HG03575 (cell line): ENCODE results near the gene SFRP2.

Source experiments
- ATAC-seq: cut with Tn5 transposase; IDR thresholded peaks from one replicate; pipeline ENCODE4 v1.9.1; 2021; ENCODE audit not compliant: unreplicated experiment, insufficient number of reproducible peaks, low FRiP score; ENCODE audit errors: extremely low read depth

Gene SFRP2

GRCh38 chr4:153788413-153789276 is at the start of gene SFRP2:
SFRP2 (minus strand) TSS chr4:153789083; CDS start chr4:153788835, 248 bp downstream.
- ATAC-seq: no peak

DNA sequence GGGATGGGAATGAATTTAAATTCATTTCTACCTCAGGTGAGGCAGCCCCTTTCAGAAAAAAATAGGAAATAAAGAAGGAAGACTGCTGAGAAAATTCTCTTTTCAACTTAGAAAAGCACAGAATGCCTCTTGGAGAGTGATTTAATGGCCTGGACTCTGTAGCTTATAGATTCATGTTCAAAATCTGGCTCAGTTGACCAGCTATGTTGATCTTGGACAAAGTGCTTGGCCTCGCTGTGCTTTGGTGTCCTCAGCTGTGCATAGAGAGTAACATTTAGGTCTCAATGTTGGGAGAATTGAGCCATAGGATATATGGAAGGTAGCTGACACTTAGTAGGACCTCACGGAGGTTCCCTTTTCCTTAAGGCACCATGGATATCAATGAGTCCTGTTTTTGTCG is 49.7 kb upstream of the SFRP2 start:
- no peak for ATAC-seq

- no peak for ATAC-seq
Measured at GRCh38 chr4:153834901-153835300, 46.0 kb upstream of the SFRP2 start.

DNA sequence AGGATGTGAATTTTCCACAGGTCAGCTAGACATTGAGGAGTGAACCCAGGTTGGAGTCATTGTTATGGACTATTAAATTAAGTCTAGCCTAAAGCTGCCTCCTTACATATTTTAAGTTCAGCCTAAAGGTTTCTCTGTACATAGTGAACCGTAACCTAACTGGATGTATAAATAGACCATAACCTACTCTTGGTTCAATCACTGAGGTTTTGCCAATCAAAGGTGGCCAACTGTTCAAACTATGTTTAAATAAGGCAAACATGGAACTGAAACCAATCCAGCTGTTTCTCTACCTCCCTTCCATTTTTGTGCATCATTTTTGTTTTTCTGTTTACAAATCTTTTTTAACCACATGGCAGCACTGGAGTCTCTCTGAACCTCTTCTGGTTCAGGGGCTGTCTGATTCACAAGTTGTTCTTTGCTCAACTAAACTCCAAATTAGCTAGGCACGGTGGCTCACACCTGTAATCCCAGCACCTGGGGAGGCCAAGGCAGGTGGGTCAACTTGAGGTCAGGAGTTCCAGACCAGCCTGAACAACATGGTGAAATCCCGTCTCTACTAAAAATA is 43.9 kb upstream of the SFRP2 start:
- no peak for ATAC-seq

DNA sequence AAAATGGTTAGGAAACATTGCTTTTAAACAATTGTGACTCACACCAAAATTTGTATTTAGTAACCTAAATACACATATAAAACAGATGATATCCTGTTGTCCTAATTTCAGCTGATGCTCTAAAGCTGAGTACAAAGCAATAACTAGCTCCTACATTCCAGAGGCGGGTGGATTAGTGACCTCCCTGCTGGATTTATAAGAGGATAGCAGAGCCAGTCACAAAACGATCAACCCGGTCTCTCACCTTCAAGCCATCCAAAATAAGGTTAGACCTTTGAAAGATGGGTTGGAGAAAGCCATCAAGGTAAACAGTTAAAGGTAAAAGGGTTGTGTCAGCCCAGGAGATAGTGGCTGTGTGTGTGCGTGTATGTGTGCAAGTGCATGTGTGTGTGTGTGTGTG is 43.2 kb upstream of the SFRP2 start:
- no peak for ATAC-seq

GRCh38 chr4:153831245-153831644 is 42.4 kb upstream of the SFRP2 start:
- no peak for ATAC-seq

GRCh38 chr4:153825691-153826090 is 36.8 kb upstream of the SFRP2 start:
- no peak for ATAC-seq

- no peak for ATAC-seq
Measured at GRCh38 chr4:153825126-153825525, 36.2 kb upstream of the SFRP2 start.

DNA sequence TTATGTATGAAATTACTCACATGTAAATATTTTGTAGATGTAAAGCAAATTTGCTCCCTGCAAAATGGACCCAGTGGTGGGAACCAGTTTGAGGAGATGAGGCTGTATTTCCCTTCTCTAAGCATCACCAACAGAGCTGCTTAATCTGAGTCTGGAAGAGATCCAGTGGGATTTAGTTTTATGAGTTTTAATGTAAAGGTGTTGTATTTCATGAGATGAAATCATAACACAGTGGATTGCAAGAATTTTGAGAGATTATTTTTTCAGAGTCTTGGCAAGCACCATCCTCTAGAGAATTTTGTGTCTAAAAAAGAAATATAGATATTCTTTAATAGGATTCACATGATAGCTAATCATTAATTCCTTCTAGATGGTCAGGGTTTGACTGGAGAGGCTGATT is 35.6 kb upstream of the SFRP2 start:
- no peak for ATAC-seq

- no peak for ATAC-seq
Measured at GRCh38 chr4:153823483-153823882, 34.6 kb upstream of the SFRP2 start.

DNA sequence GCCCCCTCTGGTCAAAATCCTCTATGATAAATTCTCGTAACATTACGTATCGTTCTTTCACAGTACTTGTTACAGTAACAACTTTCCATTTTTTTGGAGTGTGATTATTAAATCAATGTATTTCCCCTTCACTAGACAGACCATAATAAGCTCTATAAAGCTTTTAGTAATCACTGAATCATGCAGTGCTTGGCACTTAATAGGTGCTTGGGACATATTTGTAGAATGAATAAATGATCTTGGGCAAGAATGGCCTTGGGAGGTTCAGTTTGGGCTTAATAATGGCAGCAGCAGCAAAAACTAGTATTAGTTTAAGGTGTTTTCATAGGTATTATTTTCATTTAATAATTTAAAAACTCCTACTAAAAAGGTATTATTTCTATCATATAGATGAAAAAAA is 33.4 kb upstream of the SFRP2 start:
- no peak for ATAC-seq

- no peak for ATAC-seq
Measured at GRCh38 chr4:153817466-153817865, 28.6 kb upstream of the SFRP2 start.

- no peak for ATAC-seq
Measured at GRCh38 chr4:153816542-153816941, 27.7 kb upstream of the SFRP2 start.

DNA sequence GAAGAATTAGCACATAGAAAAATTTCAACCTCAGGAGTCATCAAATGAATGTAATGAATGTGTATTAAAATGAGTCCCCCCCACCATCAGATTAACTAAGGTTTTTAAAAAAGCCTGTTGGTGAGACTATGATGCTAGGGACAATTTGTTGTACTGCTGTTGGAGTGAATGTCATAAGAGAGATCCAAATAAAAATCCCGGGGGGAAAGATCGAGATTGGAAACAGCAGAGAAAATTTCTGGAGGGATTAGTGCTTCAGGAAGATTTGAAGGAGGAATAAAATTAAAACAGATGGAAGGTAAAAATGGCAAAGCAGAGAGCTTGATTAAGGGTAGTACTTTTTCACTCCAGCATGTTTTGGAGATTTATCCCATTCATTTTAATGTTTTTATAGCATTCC is 25.9 kb upstream of the SFRP2 start:
- no peak for ATAC-seq

DNA sequence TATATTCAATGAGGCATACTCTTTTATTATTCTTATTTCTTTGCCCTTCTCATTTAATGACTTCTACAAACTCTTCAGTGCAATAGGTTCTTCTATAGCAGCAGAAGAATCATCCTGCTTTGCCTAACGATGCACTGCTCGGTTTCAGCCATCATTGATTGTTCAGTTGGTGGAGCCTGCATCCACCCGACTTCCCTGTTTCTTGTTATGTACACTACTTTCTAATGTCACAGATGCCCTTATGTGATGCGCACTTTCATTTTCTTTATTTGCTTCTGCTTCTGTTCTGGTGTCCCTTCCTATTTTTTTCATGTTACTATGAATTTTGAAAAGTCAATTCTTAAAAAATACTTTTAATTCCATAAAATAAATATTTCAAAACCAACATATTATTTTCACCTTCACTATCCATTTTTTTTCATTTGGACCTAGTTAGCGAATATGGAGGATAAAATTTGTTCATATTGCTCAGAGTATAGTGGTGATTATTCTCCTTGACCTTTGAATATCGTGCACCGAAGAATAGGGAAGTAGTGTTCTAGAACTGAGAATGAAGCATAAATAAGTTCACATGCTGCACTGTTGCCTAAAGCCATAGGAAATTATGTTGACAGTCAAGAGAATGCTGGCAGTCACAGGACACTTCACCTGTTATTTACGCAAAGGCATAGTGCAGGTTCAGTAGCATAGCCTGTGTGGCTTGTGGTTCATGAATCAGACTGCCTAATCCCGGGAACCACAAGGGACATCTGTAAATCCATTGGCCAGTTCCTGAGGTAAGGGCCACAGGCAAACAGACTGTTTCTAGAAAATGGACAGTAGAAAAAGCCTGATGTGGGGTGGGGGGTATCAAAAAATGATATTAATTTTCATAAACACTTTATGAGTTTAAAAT is 21.3 kb upstream of the SFRP2 start:
- no peak for ATAC-seq

DNA sequence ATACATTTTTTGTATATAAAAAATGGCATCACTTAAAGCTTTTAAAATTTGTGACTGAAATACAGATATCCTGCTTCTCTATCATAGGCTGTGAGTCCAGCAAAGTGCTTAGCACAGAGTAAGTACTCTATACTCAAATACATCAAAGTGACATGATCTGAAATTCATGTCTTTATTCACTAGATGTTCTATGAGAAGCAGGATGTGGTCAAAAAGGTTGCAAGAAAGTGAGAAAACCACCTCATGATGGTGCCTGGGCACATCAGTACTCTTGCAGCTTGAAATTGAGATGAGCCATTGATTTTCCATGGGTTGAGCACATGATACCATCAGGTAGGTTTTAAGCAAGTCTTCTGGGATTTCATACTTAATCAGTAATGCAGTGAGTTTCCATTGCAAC is 20.4 kb upstream of the SFRP2 start:
- ATAC-seq: no peak

DNA sequence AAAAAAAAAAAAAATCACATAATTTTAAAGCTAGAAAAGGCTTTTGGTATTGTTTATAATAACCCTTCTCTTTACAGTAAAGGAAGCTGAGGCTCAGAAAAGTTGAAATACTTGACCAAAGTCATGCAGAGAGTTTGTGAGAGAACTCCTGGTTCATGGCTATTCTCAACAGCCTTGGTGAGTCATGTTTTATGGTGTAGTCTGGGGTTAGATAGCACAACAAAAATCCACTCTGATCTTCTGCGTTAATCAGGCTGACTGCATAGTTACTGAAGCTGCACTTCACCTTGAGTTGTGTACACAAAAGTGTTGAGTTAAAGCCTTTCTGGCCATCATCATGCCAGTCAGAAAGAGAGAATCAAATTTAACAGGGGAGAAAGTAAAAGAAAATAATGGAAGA is 19.3 kb upstream of the SFRP2 start:
- no peak for ATAC-seq

GRCh38 chr4:153806073-153806472 is 17.2 kb upstream of the SFRP2 start:
- no peak for ATAC-seq

DNA sequence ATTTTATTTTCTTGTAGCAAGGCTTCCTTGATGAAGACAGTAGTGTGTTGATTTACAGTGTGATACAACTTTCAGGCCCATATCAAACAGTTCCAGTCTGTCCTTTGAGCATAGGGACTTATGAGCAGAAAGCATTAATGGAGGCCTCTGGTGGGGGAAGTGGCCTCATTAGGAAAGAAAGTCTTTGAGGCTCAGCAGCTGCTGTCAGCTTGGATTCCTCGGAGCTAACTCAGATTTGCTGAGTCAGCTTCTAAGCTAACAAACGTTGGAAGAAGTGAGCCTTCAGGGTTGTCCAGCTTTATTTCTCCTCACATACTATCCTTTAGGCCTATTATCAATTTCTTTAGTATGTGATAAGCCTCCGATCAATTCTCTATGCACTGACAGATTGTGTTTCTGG is 15.8 kb upstream of the SFRP2 start:
- ATAC-seq: no peak

- ATAC-seq: no peak
Measured at GRCh38 chr4:153799694-153800074, 10.8 kb upstream of the SFRP2 start.
